ENCODE measurements around the gene PIK3R3. TPM values are rescaled to one million over a fixed set of nuclear protein-coding genes. Genes with fewer than 3 reads are reported as not detected.

The PIK3R3 gene
- total RNA-seq, 1 experiment from 2014 or later = 30.2 TPM

GRCh38 chr1:46008585-46008984, 123.8 kb downstream of the PIK3R3 start:
- ChIA-PET CTCF (no interaction called here), POLR2A (ENCODE audit: low non-redundant PET) (interaction anchor here (0.6 kb wide), 1 partner anchor 11 kb away, joined by 5 read pairs; no protein-coding TSS in a partner anchor)
- H3K27ac ChIP-seq (ENCODE audit: low read depth, low read length, poor library complexity, severe bottlenecking) = no peak overlapping the region
- no peak overlapping the region for H3K4me3 ChIP-seq (ENCODE audit: low read depth, low read length, poor library complexity, severe bottlenecking)
- H3K36me3 ChIP-seq (ENCODE audit: insufficient read depth, low read length, poor library complexity, severe bottlenecking) = peaks cover 11% of the 10 kb centered on the region
- intact Hi-C loops (cut with micrococcal nuclease; ENCODE audit: unreplicated experiment) = no loop called here
- no peak for DNase-seq (ENCODE audit: low spot score)
- H3K27me3 ChIP-seq (replicated peaks; ENCODE audit: insufficient read depth, low read depth, low read length, poor library complexity) = no peaks in the 10 kb centered on the region
- BruUV-seq (replicated peaks) = no TSS peak
- TF ChIP-seq CTCF (conservative IDR thresholded peaks at IDR 0.05; ENCODE audit: low read depth, low read length) (no peak), EZH2 (IDR thresholded peaks at IDR 0.05; ENCODE audit: borderline replicate concordance, low read depth, low read length, poor library complexity, severe bottlenecking) (no peak)
- no peaks in the 10 kb centered on the region for H3K4me1 ChIP-seq (ENCODE audit: insufficient read depth, low read length, poor library complexity, severe bottlenecking)
- H3K9me3 ChIP-seq (ENCODE audit: low read depth, low read length, poor library complexity, severe bottlenecking) = no peaks in the 10 kb centered on the region

- Histone ChIP-seq H3K36me3 (ENCODE audit: insufficient read depth, low read length, poor library complexity, severe bottlenecking) (peaks cover 7% of the 10 kb centered on the region), H3K4me1 (ENCODE audit: insufficient read depth, low read length, poor library complexity, severe bottlenecking) (no peaks in the 10 kb centered on the region), H3K27ac (ENCODE audit: low read depth, low read length, poor library complexity, severe bottlenecking) (no peak overlapping the region), H3K9me3 (ENCODE audit: low read depth, low read length, poor library complexity, severe bottlenecking) (no peaks in the 10 kb centered on the region), H3K27me3 (replicated peaks; ENCODE audit: insufficient read depth, low read depth, low read length, poor library complexity) (no peaks in the 10 kb centered on the region), H3K4me3 (ENCODE audit: low read depth, low read length, poor library complexity, severe bottlenecking) (no peak overlapping the region)
- BruUV-seq (replicated peaks) = no TSS peak
- ChIA-PET POLR2A (ENCODE audit: low non-redundant PET) (no interaction called here), CTCF (no interaction called here)
- no peak for DNase-seq (ENCODE audit: low spot score)
- intact Hi-C loops (cut with micrococcal nuclease; ENCODE audit: unreplicated experiment) = no loop called here
- TF ChIP-seq CTCF (conservative IDR thresholded peaks at IDR 0.05; ENCODE audit: low read depth, low read length) (no peak), EZH2 (IDR thresholded peaks at IDR 0.05; ENCODE audit: borderline replicate concordance, low read depth, low read length, poor library complexity, severe bottlenecking) (no peak)
These were observed 126.8 kb downstream of the PIK3R3 start for GRCh38 chr1:46005594-46005993.

GRCh38 chr1:46004492-46004891, 127.9 kb downstream of the PIK3R3 start:
- POLR2A ChIA-PET (ENCODE audit: low non-redundant PET) = no interaction called here
- DNase-seq (ENCODE audit: low spot score) = no peak
- H3K36me3 ChIP-seq (ENCODE audit: insufficient read depth, low read length, poor library complexity, severe bottlenecking) = peaks cover 3% of the 10 kb centered on the region
- BruUV-seq (replicated peaks) = no TSS peak
- no peak overlapping the region for H3K4me3 ChIP-seq (ENCODE audit: low read depth, low read length, poor library complexity, severe bottlenecking)
- CTCF ChIA-PET = no interaction called here
- H3K9me3 ChIP-seq (ENCODE audit: low read depth, low read length, poor library complexity, severe bottlenecking) = no peaks in the 10 kb centered on the region
- H3K4me1 ChIP-seq (ENCODE audit: insufficient read depth, low read length, poor library complexity, severe bottlenecking) = no peaks in the 10 kb centered on the region
- TF ChIP-seq CTCF (conservative IDR thresholded peaks at IDR 0.05; ENCODE audit: low read depth, low read length) = no peak
- no peak for TF ChIP-seq EZH2 (IDR thresholded peaks at IDR 0.05; ENCODE audit: borderline replicate concordance, low read depth, low read length, poor library complexity, severe bottlenecking)
- H3K27ac ChIP-seq (ENCODE audit: low read depth, low read length, poor library complexity, severe bottlenecking) = no peak overlapping the region
- H3K27me3 ChIP-seq (replicated peaks; ENCODE audit: insufficient read depth, low read depth, low read length, poor library complexity) = no peaks in the 10 kb centered on the region
- intact Hi-C loops (cut with micrococcal nuclease; ENCODE audit: unreplicated experiment) = no loop called here
